C4-2B (cell line): ENCODE data around the gene PRKG1.

Experiments
- CTCF ChIP-seq: fragments of 450-650 bp; conservative IDR thresholded peaks from 2 replicates; pipeline ENCODE4 v1.5.1; 2017; ENCODE audit warnings: mild to moderate bottlenecking
- ZFX ChIP-seq: fragments of 450-650 bp; IDR thresholded peaks from 2 replicates; pipeline ENCODE4 v1.6.1; 2017

GRCh38 chr10:51319173-51319435, 244.8 kb downstream of the PRKG1 start:
- TF ChIP-seq CTCF (no peak), ZFX (no peak)
